ENCODE data around the gene AP1G1. TPM values are rescaled to one million over a fixed set of nuclear protein-coding genes. Genes with fewer than 3 reads are reported as not detected.
A peak's percentile ranks its signal among the peaks of the same experiment; 100 is the strongest.

The AP1G1 gene
- total RNA-seq, 1 experiment from 2014 or later, result 139 TPM

- Histone ChIP-seq H3K27me3 (replicated peaks; ENCODE audit: control insufficient read depth, insufficient read depth, low read length) (no peaks in the 10 kb centered on the region), H3K4me3 (ENCODE audit: low read depth, low read length) (no peak overlapping the region), H3K9me3 (no peaks in the 10 kb centered on the region), H3K4me1 (no peaks in the 10 kb centered on the region), H3K36me3 (ENCODE audit: control insufficient read depth, insufficient read depth, low read length) (no peaks in the 10 kb centered on the region)
- H3K4me1 Mint-ChIP-seq (ENCODE audit: low read depth, unreplicated experiment), result no peaks in the 10 kb centered on the region
- POLR2A ChIA-PET, result no interaction called here
- CTCF ChIA-PET, result no interaction called here
- TF ChIP-seq, protein P1, sequence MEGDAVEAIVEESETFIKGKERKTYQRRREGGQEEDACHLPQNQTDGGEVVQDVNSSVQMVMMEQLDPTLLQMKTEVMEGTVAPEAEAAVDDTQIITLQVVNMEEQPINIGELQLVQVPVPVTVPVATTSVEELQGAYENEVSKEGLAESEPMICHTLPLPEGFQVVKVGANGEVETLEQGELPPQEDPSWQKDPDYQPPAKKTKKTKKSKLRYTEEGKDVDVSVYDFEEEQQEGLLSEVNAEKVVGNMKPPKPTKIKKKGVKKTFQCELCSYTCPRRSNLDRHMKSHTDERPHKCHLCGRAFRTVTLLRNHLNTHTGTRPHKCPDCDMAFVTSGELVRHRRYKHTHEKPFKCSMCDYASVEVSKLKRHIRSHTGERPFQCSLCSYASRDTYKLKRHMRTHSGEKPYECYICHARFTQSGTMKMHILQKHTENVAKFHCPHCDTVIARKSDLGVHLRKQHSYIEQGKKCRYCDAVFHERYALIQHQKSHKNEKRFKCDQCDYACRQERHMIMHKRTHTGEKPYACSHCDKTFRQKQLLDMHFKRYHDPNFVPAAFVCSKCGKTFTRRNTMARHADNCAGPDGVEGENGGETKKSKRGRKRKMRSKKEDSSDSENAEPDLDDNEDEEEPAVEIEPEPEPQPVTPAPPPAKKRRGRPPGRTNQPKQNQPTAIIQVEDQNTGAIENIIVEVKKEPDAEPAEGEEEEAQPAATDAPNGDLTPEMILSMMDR (IDR thresholded peaks at IDR 0.05; ENCODE audit: insufficient read depth in 1 of 2, low read depth in 1 of 2, low read length in 1 of 2, severe bottlenecking in 1 of 2, unreplicated experiment in 1 of 2), result no peak
- H3K4me3 Mint-ChIP-seq (ENCODE audit: unreplicated experiment), result no peak overlapping the region
- no peaks in the 10 kb centered on the region for H3K9me3 Mint-ChIP-seq (ENCODE audit: unreplicated experiment)
- peak overlapping the region; percentile 65 for H3K27ac Mint-ChIP-seq (ENCODE audit: unreplicated experiment)
- H3K27me3 Mint-ChIP-seq (ENCODE audit: insufficient read depth, unreplicated experiment), result no peaks in the 10 kb centered on the region
- BruUV-seq (replicated peaks), result no TSS peak
- intact Hi-C loops (cut with micrococcal nuclease; ENCODE audit: unreplicated experiment), result no loop called here
- no peak for DNase-seq
- peaks cover 49% of the 10 kb centered on the region for H3K36me3 Mint-ChIP-seq (ENCODE audit: insufficient read depth, unreplicated experiment)
These were observed 110.1 kb downstream of the AP1G1 start for GRCh38 chr16:71698491-71698890.

DNA sequence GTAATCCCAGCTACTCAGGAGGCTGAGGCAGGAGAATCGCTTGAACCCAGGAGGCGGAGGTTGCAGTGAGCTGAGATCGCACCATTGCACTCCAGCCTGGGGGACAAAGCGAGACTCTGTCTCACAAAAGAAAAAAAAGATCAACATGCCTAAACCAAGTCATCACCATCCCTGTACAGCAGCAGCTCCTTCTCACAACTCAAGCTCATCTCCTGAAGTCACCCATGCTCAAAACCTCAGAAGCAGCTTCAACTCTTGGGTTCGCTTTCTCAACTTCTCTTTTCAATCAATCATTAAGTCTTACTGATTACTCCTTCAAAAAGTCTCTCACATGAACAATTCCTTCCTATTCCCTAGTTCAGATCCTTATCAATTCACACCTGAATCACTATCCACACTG lies 115.5 kb downstream of the AP1G1 start:
- no peaks in the 10 kb centered on the region for H3K4me1 Mint-ChIP-seq (ENCODE audit: low read depth, unreplicated experiment)
- ChIA-PET CTCF (no interaction called here), POLR2A (no interaction called here)
- DNase-seq, result no peak
- no peaks in the 10 kb centered on the region for H3K36me3 ChIP-seq (ENCODE audit: control insufficient read depth, insufficient read depth, low read length)
- no TSS peak for BruUV-seq (replicated peaks)
- H3K4me3 Mint-ChIP-seq (ENCODE audit: unreplicated experiment), result no peak overlapping the region
- intact Hi-C loops (cut with micrococcal nuclease; ENCODE audit: unreplicated experiment), result no loop called here
- no peaks in the 10 kb centered on the region for H3K4me1 ChIP-seq
- no peaks in the 10 kb centered on the region for H3K9me3 ChIP-seq
- peaks cover 28% of the 10 kb centered on the region for H3K36me3 Mint-ChIP-seq (ENCODE audit: insufficient read depth, unreplicated experiment)
- TF ChIP-seq, protein P1 (IDR thresholded peaks at IDR 0.05; ENCODE audit: insufficient read depth in 1 of 2, low read depth in 1 of 2, low read length in 1 of 2, severe bottlenecking in 1 of 2, unreplicated experiment in 1 of 2), result no peak
- no peaks in the 10 kb centered on the region for H3K9me3 Mint-ChIP-seq (ENCODE audit: unreplicated experiment)
- H3K27me3 ChIP-seq (replicated peaks; ENCODE audit: control insufficient read depth, insufficient read depth, low read length), result no peaks in the 10 kb centered on the region
- H3K4me3 ChIP-seq (ENCODE audit: low read depth, low read length), result no peak overlapping the region
- no peaks in the 10 kb centered on the region for H3K27me3 Mint-ChIP-seq (ENCODE audit: insufficient read depth, unreplicated experiment)
- H3K27ac Mint-ChIP-seq (ENCODE audit: unreplicated experiment), result no peak overlapping the region

DNA sequence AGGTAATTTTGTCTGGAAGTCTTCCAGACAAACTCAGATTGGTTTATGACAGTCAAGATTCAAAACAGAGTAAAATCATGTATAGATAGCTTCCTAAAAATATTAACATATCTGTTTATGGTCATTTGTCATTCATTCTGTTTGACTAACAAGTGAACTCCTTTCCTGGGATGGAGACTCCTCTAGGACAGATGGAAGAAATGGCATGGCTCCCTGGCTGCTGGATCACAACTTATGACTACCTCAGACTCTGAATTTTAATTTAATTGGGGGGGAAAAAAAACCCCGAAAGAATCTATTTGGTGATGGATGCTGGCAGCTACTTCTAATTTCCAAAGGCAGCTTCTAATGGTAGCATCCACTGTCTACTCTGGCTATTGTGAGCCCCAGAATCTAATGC lies 118.7 kb downstream of the AP1G1 start:
- H3K36me3 Mint-ChIP-seq (ENCODE audit: insufficient read depth, unreplicated experiment), result peaks cover 20% of the 10 kb centered on the region
- Histone ChIP-seq H3K9me3 (no peaks in the 10 kb centered on the region), H3K36me3 (ENCODE audit: control insufficient read depth, insufficient read depth, low read length) (no peaks in the 10 kb centered on the region), H3K4me3 (ENCODE audit: low read depth, low read length) (no peak overlapping the region), H3K27me3 (replicated peaks; ENCODE audit: control insufficient read depth, insufficient read depth, low read length) (no peaks in the 10 kb centered on the region), H3K4me1 (no peaks in the 10 kb centered on the region)
- DNase-seq, result no peak
- TF ChIP-seq, protein P1 (IDR thresholded peaks at IDR 0.05; ENCODE audit: insufficient read depth in 1 of 2, low read depth in 1 of 2, low read length in 1 of 2, severe bottlenecking in 1 of 2, unreplicated experiment in 1 of 2), result no peak
- intact Hi-C loops (cut with micrococcal nuclease; ENCODE audit: unreplicated experiment), result no loop called here
- ChIA-PET POLR2A (no interaction called here), CTCF (no interaction called here)
- no peaks in the 10 kb centered on the region for H3K9me3 Mint-ChIP-seq (ENCODE audit: unreplicated experiment)
- H3K27ac Mint-ChIP-seq (ENCODE audit: unreplicated experiment), result no peak overlapping the region
- no TSS peak for BruUV-seq (replicated peaks)
- H3K4me1 Mint-ChIP-seq (ENCODE audit: low read depth, unreplicated experiment), result no peaks in the 10 kb centered on the region
- no peak overlapping the region for H3K4me3 Mint-ChIP-seq (ENCODE audit: unreplicated experiment)
- no peaks in the 10 kb centered on the region for H3K27me3 Mint-ChIP-seq (ENCODE audit: insufficient read depth, unreplicated experiment)

Data from Caco-2 (cell line).